Measurements from ENCODE around the gene OPA1. TPM values are rescaled to one million over a fixed set of nuclear protein-coding genes. Genes with fewer than 3 reads are reported as not detected.

The OPA1 gene
- total RNA-seq, 2 experiments from 2014 or later = 56.1 to 57.6 TPM

GRCh38 chr3:193637831-193638230 lies 44.8 kb downstream of the OPA1 start:
- TF ChIP-seq, protein P1, sequence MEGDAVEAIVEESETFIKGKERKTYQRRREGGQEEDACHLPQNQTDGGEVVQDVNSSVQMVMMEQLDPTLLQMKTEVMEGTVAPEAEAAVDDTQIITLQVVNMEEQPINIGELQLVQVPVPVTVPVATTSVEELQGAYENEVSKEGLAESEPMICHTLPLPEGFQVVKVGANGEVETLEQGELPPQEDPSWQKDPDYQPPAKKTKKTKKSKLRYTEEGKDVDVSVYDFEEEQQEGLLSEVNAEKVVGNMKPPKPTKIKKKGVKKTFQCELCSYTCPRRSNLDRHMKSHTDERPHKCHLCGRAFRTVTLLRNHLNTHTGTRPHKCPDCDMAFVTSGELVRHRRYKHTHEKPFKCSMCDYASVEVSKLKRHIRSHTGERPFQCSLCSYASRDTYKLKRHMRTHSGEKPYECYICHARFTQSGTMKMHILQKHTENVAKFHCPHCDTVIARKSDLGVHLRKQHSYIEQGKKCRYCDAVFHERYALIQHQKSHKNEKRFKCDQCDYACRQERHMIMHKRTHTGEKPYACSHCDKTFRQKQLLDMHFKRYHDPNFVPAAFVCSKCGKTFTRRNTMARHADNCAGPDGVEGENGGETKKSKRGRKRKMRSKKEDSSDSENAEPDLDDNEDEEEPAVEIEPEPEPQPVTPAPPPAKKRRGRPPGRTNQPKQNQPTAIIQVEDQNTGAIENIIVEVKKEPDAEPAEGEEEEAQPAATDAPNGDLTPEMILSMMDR (IDR thresholded peaks at IDR 0.05) = no peak
- DNase-seq (no peak), ATAC-seq (ENCODE audit: poor library complexity) (no peak)
- H3K4me1 Mint-ChIP-seq (ENCODE audit: low read depth) = no peaks in the 10 kb centered on the region
- no peaks in the 10 kb centered on the region for H3K9me3 ChIP-seq (ENCODE audit: control insufficient read depth in 1 of 2, insufficient read depth in 1 of 2, low read length in 2 of 2)
- ChIA-PET CTCF (no interaction called here), POLR2A (no interaction called here)
- no peaks in the 10 kb centered on the region for H3K27me3 Mint-ChIP-seq
- peaks cover 67% of the 10 kb centered on the region for H3K36me3 ChIP-seq (ENCODE audit: insufficient read depth, low read length)
- intact Hi-C loops (cut with DNase I, micrococcal nuclease) = no loop called here
- no peak overlapping the region for H3K4me3 Mint-ChIP-seq
- no peaks in the 10 kb centered on the region for H3K27me3 ChIP-seq (ENCODE audit: control insufficient read depth in 1 of 2, insufficient read depth in 2 of 2, low read length in 2 of 2)
- no peaks in the 10 kb centered on the region for H3K4me1 ChIP-seq (ENCODE audit: insufficient read depth, low read length)
- no peaks in the 10 kb centered on the region for H3K9me3 Mint-ChIP-seq
- H3K4me3 ChIP-seq (ENCODE audit: low read length) = no peak overlapping the region
- H3K36me3 Mint-ChIP-seq (ENCODE audit: low read depth) = peaks cover 40% of the 10 kb centered on the region
- H3K27ac Mint-ChIP-seq = no peak overlapping the region
- no peak overlapping the region for H3K27ac ChIP-seq (ENCODE audit: low read depth in 1 of 2, low read length in 2 of 2)

DNA sequence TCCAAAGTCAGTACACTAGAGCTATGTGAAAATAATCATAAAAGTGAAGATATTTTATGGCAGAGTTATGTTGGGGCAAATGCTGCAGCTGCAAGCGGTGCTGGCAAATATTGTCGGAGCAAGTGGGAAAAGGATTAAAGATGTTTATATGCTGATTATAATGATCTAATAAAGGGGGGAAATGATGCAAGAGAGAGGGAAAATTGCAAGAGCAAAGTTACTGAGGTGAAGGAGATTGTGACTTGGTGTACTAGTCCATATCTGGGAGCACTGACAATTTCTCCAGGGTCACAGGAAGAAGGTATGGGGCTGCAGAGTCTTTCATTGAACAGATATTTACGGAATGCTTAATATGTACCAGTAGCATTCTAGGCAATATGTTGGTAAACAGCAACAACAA lies 45.8 kb downstream of the OPA1 start:
- H3K27me3 ChIP-seq (ENCODE audit: control insufficient read depth in 1 of 2, insufficient read depth in 2 of 2, low read length in 2 of 2) = no peaks in the 10 kb centered on the region
- ATAC-seq (ENCODE audit: poor library complexity) = no peak
- no peak overlapping the region for H3K27ac Mint-ChIP-seq
- H3K4me3 ChIP-seq (ENCODE audit: low read length) = no peak overlapping the region
- no peak overlapping the region for H3K4me3 Mint-ChIP-seq
- H3K36me3 Mint-ChIP-seq (ENCODE audit: low read depth) = peaks cover 44% of the 10 kb centered on the region
- CTCF ChIA-PET = no interaction called here
- POLR2A ChIA-PET = no interaction called here
- DNase-seq = no peak
- H3K4me1 ChIP-seq (ENCODE audit: insufficient read depth, low read length) = no peaks in the 10 kb centered on the region
- peaks cover 70% of the 10 kb centered on the region for H3K36me3 ChIP-seq (ENCODE audit: insufficient read depth, low read length)
- TF ChIP-seq, protein P1 (IDR thresholded peaks at IDR 0.05) = no peak
- no peaks in the 10 kb centered on the region for H3K9me3 Mint-ChIP-seq
- H3K4me1 Mint-ChIP-seq (ENCODE audit: low read depth) = no peaks in the 10 kb centered on the region
- intact Hi-C loops (cut with DNase I, micrococcal nuclease) = no loop called here
- no peak overlapping the region for H3K27ac ChIP-seq (ENCODE audit: low read depth in 1 of 2, low read length in 2 of 2)
- H3K9me3 ChIP-seq (ENCODE audit: control insufficient read depth in 1 of 2, insufficient read depth in 1 of 2, low read length in 2 of 2) = no peaks in the 10 kb centered on the region
- H3K27me3 Mint-ChIP-seq = no peaks in the 10 kb centered on the region

- H3K4me1 ChIP-seq (ENCODE audit: insufficient read depth, low read length) = no peaks in the 10 kb centered on the region
- TF ChIP-seq, protein P1 (IDR thresholded peaks at IDR 0.05) = no peak
- H3K27me3 ChIP-seq (ENCODE audit: control insufficient read depth in 1 of 2, insufficient read depth in 2 of 2, low read length in 2 of 2) = no peaks in the 10 kb centered on the region
- H3K4me3 ChIP-seq (ENCODE audit: low read length) = no peak overlapping the region
- no peaks in the 10 kb centered on the region for H3K9me3 ChIP-seq (ENCODE audit: control insufficient read depth in 1 of 2, insufficient read depth in 1 of 2, low read length in 2 of 2)
- H3K27ac Mint-ChIP-seq = no peak overlapping the region
- H3K4me1 Mint-ChIP-seq (ENCODE audit: low read depth) = no peaks in the 10 kb centered on the region
- no peaks in the 10 kb centered on the region for H3K27me3 Mint-ChIP-seq
- ChIA-PET POLR2A (no interaction called here), CTCF (no interaction called here)
- DNase-seq = peak in 2 of 14 experiments; percentile 2 to 16
- no peak for ATAC-seq (ENCODE audit: poor library complexity)
- peaks cover 48% of the 10 kb centered on the region for H3K36me3 Mint-ChIP-seq (ENCODE audit: low read depth)
- no peak overlapping the region for H3K4me3 Mint-ChIP-seq
- H3K36me3 ChIP-seq (ENCODE audit: insufficient read depth, low read length) = peaks cover 76% of the 10 kb centered on the region
- H3K27ac ChIP-seq (ENCODE audit: low read depth in 1 of 2, low read length in 2 of 2) = no peak overlapping the region
- intact Hi-C loops (cut with DNase I, micrococcal nuclease) = loop anchor here in 1 of 2 experiments (2.0 kb wide), 1 partner anchor 69 kb away; no protein-coding TSS in a partner anchor
- no peaks in the 10 kb centered on the region for H3K9me3 Mint-ChIP-seq
Measured at GRCh38 chr3:193640165-193640715, 47.2 kb downstream of the OPA1 start.

All from CD4-positive, alpha-beta T cell (primary cell).